HepG2 (cell line): ENCODE measurements around the gene NLRC5. TPM values are rescaled to one million over a fixed set of nuclear protein-coding genes. Genes with fewer than 3 reads are reported as not detected.

Experiments used
- ATAC-seq: fragments of 200-7000 bp; cut with Tn5 transposase; 3 replicates; pipeline ENCODE4 v1.9.1; 2020; ENCODE audit warnings: mild to moderate bottlenecking, moderate library complexity
- BruUV-seq: library from RNA; stranded (reverse); fragments of 400-500 nt; replicated peaks from 2 replicates; lab custom pipeline; 2021; lab: Mats Ljungman, UMichigan
- CTCF ChIA-PET: fragments of 300-600 bp; formaldehyde crosslinking; extraction: SDS; loops from one replicate; lab custom pipeline; 2021; ENCODE audit warnings: low total read pairs, inconsistent platforms, low intra/inter-chr PET ratio; lab: Yijun Ruan, JAX
- POLR2A ChIA-PET: fragments of 350-600 bp; sonication (Branson Sonifier 250); formaldehyde crosslinking; loops from one replicate; lab custom pipeline; 2020; ENCODE audit warnings: antibody characterized with exemption, inconsistent platforms; lab: Yijun Ruan, JAX
- DNase-seq: peaks from one replicate; pipeline ENCODE4 v3.0.0-alpha.2; 2015; ENCODE audit warnings: low spot score
- FAIRE-seq: peaks from 3 replicates; lab custom pipeline; 2011; peaks lifted over from hg19 to GRCh38; lab: Jason Lieb, UNC
- H2AFZ ChIP-seq: one replicate; pipeline ENCODE4 v1.6.1; 2011; ENCODE audit warnings: low read length, inconsistent platforms
- H3K27ac ChIP-seq: fragments of 300-600 bp; 3 replicates; pipeline ENCODE4 v1.8.0; 2011; ENCODE audit warnings: mixed run types, mild to moderate bottlenecking, mixed read lengths, low read length, inconsistent platforms; ENCODE audit not compliant: insufficient read depth; ENCODE audit errors: extremely low read length
- H3K27me3 ChIP-seq, 2 experiments: fragments of 200-600 bp in 1 of 2; 2 replicates in 1 of 2; 3 replicates in 1 of 2; pipeline versions ENCODE4 v1.6.0 to v1.8.0; 2011; ENCODE audit warnings: low read length in 2 of 2, mild to moderate bottlenecking in 2 of 2, moderate library complexity in 2 of 2, inconsistent platforms in 1 of 2; ENCODE audit not compliant: insufficient read depth in 2 of 2, control insufficient read depth in 1 of 2
- H3K36me3 ChIP-seq, 2 experiments: fragments of 200-600 bp in 1 of 2; replicated peaks in 1 of 2; 2 replicates in 1 of 2; 3 replicates in 1 of 2; pipeline versions ENCODE4 v1.5.1 to v1.8.0; 2011; ENCODE audit warnings: low read length in 2 of 2, inconsistent platforms in 1 of 2; ENCODE audit not compliant: insufficient read depth in 2 of 2, control insufficient read depth in 1 of 2
- H3K4me1 ChIP-seq: 2 replicates; pipeline ENCODE4 v1.5.1; 2012; ENCODE audit warnings: low read length, inconsistent platforms; ENCODE audit not compliant: insufficient read depth
- H3K4me2 ChIP-seq: 2 replicates; pipeline ENCODE4 v1.6.0; 2011; ENCODE audit warnings: low read depth, low read length, inconsistent platforms
- H3K4me3 ChIP-seq, 3 experiments: fragments of 200-600 bp in 1 of 3; sonication (generic), shearing (Covaris generic) in 1 of 3; replicated peaks in 1 of 3; 2 replicates each; pipeline ENCODE4 v1.5.1; 2011 to 2016; ENCODE audit warnings: low read length in 3 of 3, inconsistent platforms in 2 of 3, low read depth in 2 of 3, mild to moderate bottlenecking in 2 of 3, control low read depth in 1 of 3, mixed read lengths in 1 of 3; ENCODE audit not compliant: insufficient read depth in 1 of 3
- H3K79me2 ChIP-seq: one replicate; pipeline ENCODE4 v1.6.1; 2011; ENCODE audit warnings: low read length, inconsistent platforms; ENCODE audit not compliant: insufficient read depth
- H3K9ac ChIP-seq: 2 replicates; pipeline ENCODE4 v1.6.0; 2011; ENCODE audit warnings: mild to moderate bottlenecking, low read depth, low read length, inconsistent platforms; ENCODE audit not compliant: insufficient read depth
- H3K9me3 ChIP-seq: 2 replicates; pipeline ENCODE4 v1.5.1; 2012; ENCODE audit warnings: mild to moderate bottlenecking, low read length
- H4K20me1 ChIP-seq: 2 replicates; pipeline ENCODE4 v1.6.0; 2011; ENCODE audit warnings: inconsistent platforms, mild to moderate bottlenecking, low read length, moderate library complexity; ENCODE audit not compliant: insufficient read depth
- MBNL3 ChIP-seq: fragments of 250-450 bp; sonication (Bioruptor Pico); conservative IDR thresholded peaks from 2 replicates; pipeline ENCODE4 v1.8.0; 2022; ENCODE audit warnings: mild to moderate bottlenecking, inconsistent platforms
- MED8 ChIP-seq: sonication (generic); formaldehyde crosslinking; IDR thresholded peaks from 2 replicates; pipeline ENCODE4 v1.8.1; 2023; ENCODE audit warnings: mild to moderate bottlenecking, missing genetic modification reagents; ENCODE audit not compliant: insufficient replicate concordance
- WGBS: methylation state at CpG from one replicate; pipeline ENCODE4 v1.1.6; 2017; ENCODE audit warnings: low lambda C conversion rate; 5-methylcytosine and 5-hydroxymethylcytosine counted together
- in situ Hi-C: cut with HindIII; loops from 2 replicates; pipeline ENCODE4 v1.10.0; 2017; ENCODE audit warnings: low pct_unique_long_range_greater_than_20kb; ENCODE audit not compliant: extremely low pct_ligation_motif_present
- intact Hi-C: fragments of 100-400 bp; cut with micrococcal nuclease; formaldehyde crosslinking; loops from one replicate; pipeline ENCODE4 v1.10.0; 2022; ENCODE audit not compliant: unreplicated experiment
- polyA plus RNA-seq, 8 experiments: library from polyadenylated mRNA; depleted of rRNA in 3 of 8; stranded (reverse) in 7 of 8; unstranded in 1 of 8; fragments of >200 nt; fragmentation: Illumina TruSeq in 4 of 8; extraction: Trizol in 4 of 8; gene quantifications; 2 replicates each; pipeline versions ENCODE4 v1.2.1 to v1.2.3, GENCODE V29; 2011 to 2016; ENCODE audit warnings: low read depth in 4 of 8, missing spikeins in 1 of 8, mixed read lengths in 1 of 8; ENCODE audit not compliant: insufficient read depth in 1 of 8
- total RNA-seq, 5 experiments: library from RNA; depleted of rRNA; stranded (reverse); fragments of >200 nt; fragmentation: Illumina TruSeq; extraction: Trizol; gene quantifications; 2 replicates each; pipeline ENCODE4 v1.2.3, GENCODE V29; 2016; ENCODE audit warnings: low read depth in 1 of 5
- TF ChIP-seq, protein P1 (sequence below): sonication (generic); formaldehyde crosslinking; IDR thresholded peaks from 2 replicates; pipeline ENCODE4 v1.4.0; 2020; ENCODE audit warnings: mild to moderate bottlenecking, low read depth, missing genetic modification reagents
- TF ChIP-seq, protein P2 (sequence below): IDR thresholded peaks from 2 replicates; pipeline ENCODE4 v1.6.1; 2016; ENCODE audit warnings: low read depth, missing genetic modification reagents, missing compliant biosample characterization

Gene NLRC5
- total and polyA plus RNA-seq, 2 of the 13 experiments (the other 11 are each of a cell fraction or from before 2014, with no cell fraction given), result 6.3 to 12.7 TPM

GRCh38 chr16:57031156-57031555 lies 41.8 kb downstream of the NLRC5 start:
- Histone ChIP-seq H2AFZ (no peak overlapping the region), H3K36me3 (no peaks in the 10 kb centered on the region), H3K9me3 (no peaks in the 10 kb centered on the region), H3K27ac (no peak overlapping the region), H4K20me1 (no peaks in the 10 kb centered on the region), H3K4me2 (no peak overlapping the region), H3K27me3 (peaks cover 0 to 3% of the 10 kb centered on the region in 2 experiments; a peak in 1 of 5 replicates), H3K4me3 (no peak overlapping the region), H3K4me1 (peaks cover 19% of the 10 kb centered on the region), H3K9ac (no peak overlapping the region), H3K79me2 (no peaks in the 10 kb centered on the region)
- ChIA-PET CTCF (no interaction called here), POLR2A (no interaction called here)
- intact Hi-C loops (no loop called here), in situ Hi-C loops (no loop called here)
- BruUV-seq, result no TSS peak
- ATAC-seq (no peak), FAIRE-seq (peak; percentile 21), DNase-seq (no peak)
- WGBS, result 79% methylated on average over 4 of the region's 4 CpGs
- TF ChIP-seq, protein P1, sequence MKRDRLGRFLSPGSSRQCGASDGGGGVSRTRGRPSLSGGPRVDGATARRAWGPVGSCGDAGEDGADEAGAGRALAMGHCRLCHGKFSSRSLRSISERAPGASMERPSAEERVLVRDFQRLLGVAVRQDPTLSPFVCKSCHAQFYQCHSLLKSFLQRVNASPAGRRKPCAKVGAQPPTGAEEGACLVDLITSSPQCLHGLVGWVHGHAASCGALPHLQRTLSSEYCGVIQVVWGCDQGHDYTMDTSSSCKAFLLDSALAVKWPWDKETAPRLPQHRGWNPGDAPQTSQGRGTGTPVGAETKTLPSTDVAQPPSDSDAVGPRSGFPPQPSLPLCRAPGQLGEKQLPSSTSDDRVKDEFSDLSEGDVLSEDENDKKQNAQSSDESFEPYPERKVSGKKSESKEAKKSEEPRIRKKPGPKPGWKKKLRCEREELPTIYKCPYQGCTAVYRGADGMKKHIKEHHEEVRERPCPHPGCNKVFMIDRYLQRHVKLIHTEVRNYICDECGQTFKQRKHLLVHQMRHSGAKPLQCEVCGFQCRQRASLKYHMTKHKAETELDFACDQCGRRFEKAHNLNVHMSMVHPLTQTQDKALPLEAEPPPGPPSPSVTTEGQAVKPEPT, result no peak

- BruUV-seq, result no TSS peak
- in situ Hi-C loops, result no loop called here
- Histone ChIP-seq H4K20me1 (no peaks in the 10 kb centered on the region), H3K36me3 (no peaks in the 10 kb centered on the region), H3K9me3 (no peaks in the 10 kb centered on the region), H3K9ac (no peak overlapping the region), H3K79me2 (no peaks in the 10 kb centered on the region), H3K4me3 (no peak overlapping the region), H2AFZ (no peak overlapping the region), H3K27ac (no peak overlapping the region), H3K4me2 (no peak overlapping the region), H3K4me1 (peaks cover 7% of the 10 kb centered on the region), H3K27me3 (peaks cover 0 to 3% of the 10 kb centered on the region in 2 experiments; a peak in 1 of 5 replicates)
- no peak for FAIRE-seq
- no peak for ATAC-seq
- DNase-seq, result no peak
- intact Hi-C loops, result no loop called here
- ChIA-PET CTCF (no interaction called here), POLR2A (no interaction called here)
- TF ChIP-seq MED8 (CRISPR knock-in tag) (no peak), MBNL3 (CRISPR knock-in tag) (no peak)
- TF ChIP-seq, protein P2, sequence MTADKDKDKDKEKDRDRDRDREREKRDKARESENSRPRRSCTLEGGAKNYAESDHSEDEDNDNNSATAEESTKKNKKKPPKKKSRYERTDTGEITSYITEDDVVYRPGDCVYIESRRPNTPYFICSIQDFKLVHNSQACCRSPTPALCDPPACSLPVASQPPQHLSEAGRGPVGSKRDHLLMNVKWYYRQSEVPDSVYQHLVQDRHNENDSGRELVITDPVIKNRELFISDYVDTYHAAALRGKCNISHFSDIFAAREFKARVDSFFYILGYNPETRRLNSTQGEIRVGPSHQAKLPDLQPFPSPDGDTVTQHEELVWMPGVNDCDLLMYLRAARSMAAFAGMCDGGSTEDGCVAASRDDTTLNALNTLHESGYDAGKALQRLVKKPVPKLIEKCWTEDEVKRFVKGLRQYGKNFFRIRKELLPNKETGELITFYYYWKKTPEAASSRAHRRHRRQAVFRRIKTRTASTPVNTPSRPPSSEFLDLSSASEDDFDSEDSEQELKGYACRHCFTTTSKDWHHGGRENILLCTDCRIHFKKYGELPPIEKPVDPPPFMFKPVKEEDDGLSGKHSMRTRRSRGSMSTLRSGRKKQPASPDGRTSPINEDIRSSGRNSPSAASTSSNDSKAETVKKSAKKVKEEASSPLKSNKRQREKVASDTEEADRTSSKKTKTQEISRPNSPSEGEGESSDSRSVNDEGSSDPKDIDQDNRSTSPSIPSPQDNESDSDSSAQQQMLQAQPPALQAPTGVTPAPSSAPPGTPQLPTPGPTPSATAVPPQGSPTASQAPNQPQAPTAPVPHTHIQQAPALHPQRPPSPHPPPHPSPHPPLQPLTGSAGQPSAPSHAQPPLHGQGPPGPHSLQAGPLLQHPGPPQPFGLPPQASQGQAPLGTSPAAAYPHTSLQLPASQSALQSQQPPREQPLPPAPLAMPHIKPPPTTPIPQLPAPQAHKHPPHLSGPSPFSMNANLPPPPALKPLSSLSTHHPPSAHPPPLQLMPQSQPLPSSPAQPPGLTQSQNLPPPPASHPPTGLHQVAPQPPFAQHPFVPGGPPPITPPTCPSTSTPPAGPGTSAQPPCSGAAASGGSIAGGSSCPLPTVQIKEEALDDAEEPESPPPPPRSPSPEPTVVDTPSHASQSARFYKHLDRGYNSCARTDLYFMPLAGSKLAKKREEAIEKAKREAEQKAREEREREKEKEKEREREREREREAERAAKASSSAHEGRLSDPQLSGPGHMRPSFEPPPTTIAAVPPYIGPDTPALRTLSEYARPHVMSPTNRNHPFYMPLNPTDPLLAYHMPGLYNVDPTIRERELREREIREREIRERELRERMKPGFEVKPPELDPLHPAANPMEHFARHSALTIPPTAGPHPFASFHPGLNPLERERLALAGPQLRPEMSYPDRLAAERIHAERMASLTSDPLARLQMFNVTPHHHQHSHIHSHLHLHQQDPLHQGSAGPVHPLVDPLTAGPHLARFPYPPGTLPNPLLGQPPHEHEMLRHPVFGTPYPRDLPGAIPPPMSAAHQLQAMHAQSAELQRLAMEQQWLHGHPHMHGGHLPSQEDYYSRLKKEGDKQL (CRISPR knock-in tag), result no peak
Measured at GRCh38 chr16:57032346-57032745, 43.0 kb downstream of the NLRC5 start.
